Stimulated activated CD8-positive, alpha-beta memory T cell treated with anti-CD3 and anti-CD28 coated beads, Interleukin-4, amount 100 ng/mL, for 4 hours (primary cell): ENCODE results near the gene ANKRD31.
"Not testable (repeated sequence)": the region's sequence is repeated elsewhere in the genome, so short reads cannot be mapped to it uniquely, and the experiment has no call there.

ENCODE experiments used
- DNase-seq, 2 donors: peaks; one replicate each; pipeline ENCODE4 v3.0.0-alpha.2; 2020; ENCODE audit warnings: low read depth in 2 of 2, low spot score in 1 of 2

ANKRD31 gene

GRCh38 chr5:75236322-75237316 lies at the start of gene ANKRD31:
Gene ANKRD31, minus strand, starts transcription at chr5:75236878. Its CDS starts 192 bp downstream, at chr5:75236686.
- peak; percentile 73 for DNase-seq

- DNase-seq = no peak
Measured at GRCh38 chr5:75286211-75286773, 49.6 kb upstream of the ANKRD31 start.

- DNase-seq = no peak
Measured at GRCh38 chr5:75282581-75282980, 45.9 kb upstream of the ANKRD31 start.

GRCh38 chr5:75281716-75282465 lies 45.2 kb upstream of the ANKRD31 start:
- no peak for DNase-seq

- DNase-seq = no peak
Measured at GRCh38 chr5:75279321-75279720, 42.6 kb upstream of the ANKRD31 start.

- no peak for DNase-seq
Measured at GRCh38 chr5:75277463-75277862, 40.8 kb upstream of the ANKRD31 start.

- DNase-seq = no peak
Measured at GRCh38 chr5:75275756-75276155, 39.1 kb upstream of the ANKRD31 start.

- no peak for DNase-seq
Measured at GRCh38 chr5:75275147-75275546, 38.5 kb upstream of the ANKRD31 start.

GRCh38 chr5:75274486-75274885 lies 37.8 kb upstream of the ANKRD31 start:
- no peak for DNase-seq

GRCh38 chr5:75270605-75271004 lies 33.9 kb upstream of the ANKRD31 start:
- not testable (repeated sequence) for DNase-seq

GRCh38 chr5:75265731-75266130 lies 29.1 kb upstream of the ANKRD31 start:
- DNase-seq = no peak

GRCh38 chr5:75262271-75262670 lies 25.6 kb upstream of the ANKRD31 start:
- no peak for DNase-seq

- DNase-seq = no peak
Measured at GRCh38 chr5:75260708-75261107, 24.0 kb upstream of the ANKRD31 start.

GRCh38 chr5:75250452-75250851 lies 13.8 kb upstream of the ANKRD31 start:
- DNase-seq = not testable (repeated sequence)

- DNase-seq = no peak
Measured at GRCh38 chr5:75245023-75245422, 8.3 kb upstream of the ANKRD31 start.

- DNase-seq = no peak
Measured at GRCh38 chr5:75243510-75243909, 6.8 kb upstream of the ANKRD31 start.

GRCh38 chr5:75243100-75243499 lies 6.4 kb upstream of the ANKRD31 start:
- DNase-seq = no peak

GRCh38 chr5:75242067-75242466 lies 5.4 kb upstream of the ANKRD31 start:
- no peak for DNase-seq

- no peak for DNase-seq
Measured at GRCh38 chr5:75239681-75240080, 3.0 kb upstream of the ANKRD31 start.

GRCh38 chr5:75235711-75236110 lies 967 bp downstream of the ANKRD31 start:
- DNase-seq = no peak

- no peak for DNase-seq
Measured at GRCh38 chr5:75234251-75234650, 2.4 kb downstream of the ANKRD31 start.

GRCh38 chr5:75226916-75227315 lies 9.8 kb downstream of the ANKRD31 start:
- DNase-seq = no peak
